NOMO-1 (cell line): ENCODE results near the gene ECE1.
"Not testable (repeated sequence)": the region's sequence is repeated elsewhere in the genome, so short reads cannot be mapped to it uniquely, and the experiment has no call there.

Experiments
- DNase-seq, 2 experiments: peaks; one replicate each; lab custom pipeline; 2025; ENCODE audit not compliant: unreplicated experiment in 2 of 2; lab: John Stamatoyannopoulos, UW

ECE1 gene

GRCh38 chr1:21292984-21293536 lies 2.8 kb upstream of the ECE1 start:
- no peak for DNase-seq

GRCh38 chr1:21292503-21292983 lies 2.3 kb upstream of the ECE1 start:
- no peak for DNase-seq

- no peak for DNase-seq
Measured at GRCh38 chr1:21291964-21292363, 1.7 kb upstream of the ECE1 start.

GRCh38 chr1:21291184-21291583 lies 921 bp upstream of the ECE1 start:
- DNase-seq, result no peak

- peak in 1 of 2 experiments; percentile 29 for DNase-seq
Measured at GRCh38 chr1:21290546-21290944, 282 bp upstream of the ECE1 start.

GRCh38 chr1:21289127-21289526 lies 1.1 kb downstream of the ECE1 start:
- no peak for DNase-seq

GRCh38 chr1:21287905-21288514 lies 2.3 kb downstream of the ECE1 start:
- DNase-seq, result peak in 1 of 2 experiments; percentile 34

GRCh38 chr1:21285386-21285785 lies 4.9 kb downstream of the ECE1 start:
- not testable (repeated sequence) for DNase-seq

- DNase-seq, result no peak
Measured at GRCh38 chr1:21285055-21285372, 5.2 kb downstream of the ECE1 start.

- peak in 1 of 2 experiments; percentile 55 for DNase-seq
Measured at GRCh38 chr1:21284206-21285054, 5.8 kb downstream of the ECE1 start.

GRCh38 chr1:21283524-21283923 lies 6.7 kb downstream of the ECE1 start:
- no peak for DNase-seq

GRCh38 chr1:21282020-21282419 lies 8.2 kb downstream of the ECE1 start:
- not testable (repeated sequence) for DNase-seq

- DNase-seq, result no peak
Measured at GRCh38 chr1:21280482-21280881, 9.8 kb downstream of the ECE1 start.

GRCh38 chr1:21280011-21280471 lies 10.2 kb downstream of the ECE1 start:
- DNase-seq, result no peak

- DNase-seq, result no peak
Measured at GRCh38 chr1:21278860-21279845, 11.1 kb downstream of the ECE1 start.

- DNase-seq, result no peak
Measured at GRCh38 chr1:21278208-21278859, 11.9 kb downstream of the ECE1 start.

GRCh38 chr1:21277180-21277579 lies 13.1 kb downstream of the ECE1 start:
- no peak for DNase-seq

GRCh38 chr1:21272540-21272939 lies 17.7 kb downstream of the ECE1 start:
- DNase-seq, result no peak

- no peak for DNase-seq
Measured at GRCh38 chr1:21271550-21271949, 18.7 kb downstream of the ECE1 start.

GRCh38 chr1:21270086-21270689 lies 20.1 kb downstream of the ECE1 start:
- DNase-seq, result peak; percentile 51 to 53
